Fibroblast of skin of right biceps (primary cell): ENCODE data around the gene MAP7.
"Not testable (repeated sequence)": the region's sequence is repeated elsewhere in the genome, so short reads cannot be mapped to it uniquely, and the experiment has no call there.

Experiments used
- DNase-seq: peaks from one replicate; pipeline ENCODE4 v3.0.0-alpha.2; 2013

Gene MAP7

DNA sequence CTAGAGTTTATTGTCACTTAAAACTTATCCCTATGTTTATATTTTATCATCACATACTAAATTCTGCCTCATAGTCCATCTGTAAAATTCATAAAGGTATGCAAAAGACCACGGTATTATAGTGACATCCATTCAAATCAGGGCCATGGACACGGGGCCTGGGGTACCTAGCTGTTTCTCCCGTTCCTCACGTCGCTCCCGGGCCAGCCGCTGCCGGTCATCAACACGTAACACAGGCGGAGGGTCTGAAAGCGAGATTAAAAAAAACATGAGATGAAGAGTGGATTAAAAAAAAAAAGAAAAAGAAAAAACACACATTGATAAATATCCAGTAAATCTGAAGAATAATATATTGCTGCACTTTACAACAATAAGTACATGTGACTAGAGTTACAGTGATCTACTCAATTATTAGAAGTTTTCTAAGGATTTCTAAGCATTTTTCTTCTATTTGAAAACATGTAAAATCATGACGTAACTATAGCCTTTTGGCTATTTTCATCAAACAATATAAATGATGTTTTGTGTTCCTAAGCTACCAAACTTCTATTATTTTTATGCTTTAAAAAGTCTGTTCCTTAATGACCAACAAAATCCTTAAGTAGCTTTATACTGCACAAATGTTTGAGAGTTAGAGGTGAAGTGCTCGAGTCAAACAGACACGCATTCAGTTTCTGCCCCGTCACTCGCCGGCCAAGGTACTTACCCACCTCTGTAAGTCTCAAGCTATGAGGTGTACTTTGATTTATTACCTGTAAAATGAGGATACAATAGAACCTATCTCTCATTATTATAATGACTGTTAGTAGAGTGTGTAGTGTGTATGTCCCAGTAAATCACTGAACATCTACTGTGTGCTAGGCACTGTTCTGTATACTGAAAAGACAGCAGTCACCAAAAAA lies 138.5 kb downstream of the MAP7 start:
- no peak for DNase-seq

DNA sequence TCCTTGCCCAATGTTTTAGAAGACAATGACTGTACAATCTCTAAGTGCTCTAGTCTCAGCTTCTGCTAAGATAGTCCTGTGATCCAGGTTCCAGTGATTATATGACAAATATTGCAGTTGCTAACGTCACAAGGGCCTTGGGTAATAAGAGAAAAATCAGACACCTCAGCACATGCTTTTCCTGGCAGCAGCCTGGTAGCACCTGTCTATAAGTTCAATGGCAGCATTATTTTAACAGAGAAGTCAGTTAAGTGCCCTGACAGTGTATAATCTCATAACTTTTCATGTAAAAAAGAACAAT lies 139.2 kb downstream of the MAP7 start:
- no peak for DNase-seq

DNA sequence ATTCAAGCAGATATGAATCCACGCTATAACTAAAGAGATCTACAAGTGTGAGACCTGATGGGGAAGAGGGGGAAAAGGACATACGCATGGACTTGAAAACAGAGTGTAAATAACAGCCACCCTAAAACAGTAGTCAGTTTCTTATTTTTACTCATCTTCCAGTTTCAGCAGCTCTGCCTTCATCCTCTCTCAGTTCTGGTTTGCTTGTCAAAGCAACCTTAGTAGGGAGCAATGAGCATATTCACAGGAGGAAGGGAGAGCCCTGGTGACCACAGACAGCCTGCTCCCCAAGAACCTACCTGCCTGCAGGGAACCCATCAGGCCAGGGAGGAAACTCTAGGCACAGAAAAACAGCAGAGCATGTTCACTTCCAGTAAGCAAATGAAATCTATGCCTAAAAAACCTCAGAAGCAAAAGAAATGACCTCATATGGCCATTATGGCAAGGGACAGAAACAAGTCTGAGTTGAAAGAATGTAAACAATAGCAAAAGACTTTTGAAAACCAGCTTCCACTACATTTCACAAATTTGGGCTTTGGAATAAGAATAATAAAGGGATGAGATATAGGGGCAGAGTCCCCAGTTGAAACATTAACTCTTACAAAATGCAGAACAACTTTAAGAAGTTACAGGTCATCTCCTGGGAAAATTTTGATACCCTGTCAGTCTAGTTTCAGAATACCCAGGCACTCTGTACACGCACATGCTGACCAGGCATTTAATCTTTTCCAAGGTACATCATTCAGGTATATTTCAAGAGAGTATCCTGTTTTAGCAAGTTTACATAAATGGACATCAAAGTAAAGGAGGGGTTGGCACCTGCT lies 139.8 kb downstream of the MAP7 start:
- DNase-seq: peak; percentile 8

DNA sequence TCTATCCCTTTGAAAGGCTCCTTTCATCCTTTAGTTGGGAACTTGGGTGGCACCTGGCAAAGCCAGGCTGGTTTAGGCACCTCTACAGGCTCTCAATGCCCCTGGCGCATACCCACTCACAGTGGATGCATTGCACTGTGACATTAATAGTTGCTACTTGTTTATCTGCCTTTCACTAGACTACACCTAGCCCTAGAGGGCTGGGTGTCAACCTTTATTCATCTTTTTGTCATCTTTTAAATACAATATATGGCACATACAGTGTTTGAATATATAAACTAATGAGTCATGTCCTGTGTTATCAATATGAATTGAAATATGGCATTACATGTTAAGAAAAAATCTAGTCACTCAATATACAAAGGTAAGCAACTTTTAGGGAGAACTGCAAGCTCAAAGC lies 140.6 kb downstream of the MAP7 start:
- no peak for DNase-seq

DNA sequence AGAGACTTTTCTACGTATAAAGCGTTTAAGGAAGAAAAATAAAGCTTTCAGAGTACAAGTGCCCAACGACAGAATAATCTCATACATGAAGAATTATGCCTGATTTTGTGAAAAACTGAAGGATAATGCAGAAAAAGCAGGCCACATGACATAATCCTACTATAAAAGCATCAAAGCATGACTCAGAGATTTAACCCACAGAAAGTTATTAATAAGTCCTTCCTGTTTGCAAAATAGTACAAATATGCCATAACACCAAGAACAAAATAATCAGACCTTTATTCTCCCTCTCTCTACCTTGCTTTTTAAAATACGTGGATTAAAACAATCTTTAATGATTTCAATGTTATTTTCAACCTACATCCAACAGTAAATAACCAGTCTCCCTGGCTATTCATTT lies 142.0 kb downstream of the MAP7 start:
- DNase-seq: peak; percentile 44

DNA sequence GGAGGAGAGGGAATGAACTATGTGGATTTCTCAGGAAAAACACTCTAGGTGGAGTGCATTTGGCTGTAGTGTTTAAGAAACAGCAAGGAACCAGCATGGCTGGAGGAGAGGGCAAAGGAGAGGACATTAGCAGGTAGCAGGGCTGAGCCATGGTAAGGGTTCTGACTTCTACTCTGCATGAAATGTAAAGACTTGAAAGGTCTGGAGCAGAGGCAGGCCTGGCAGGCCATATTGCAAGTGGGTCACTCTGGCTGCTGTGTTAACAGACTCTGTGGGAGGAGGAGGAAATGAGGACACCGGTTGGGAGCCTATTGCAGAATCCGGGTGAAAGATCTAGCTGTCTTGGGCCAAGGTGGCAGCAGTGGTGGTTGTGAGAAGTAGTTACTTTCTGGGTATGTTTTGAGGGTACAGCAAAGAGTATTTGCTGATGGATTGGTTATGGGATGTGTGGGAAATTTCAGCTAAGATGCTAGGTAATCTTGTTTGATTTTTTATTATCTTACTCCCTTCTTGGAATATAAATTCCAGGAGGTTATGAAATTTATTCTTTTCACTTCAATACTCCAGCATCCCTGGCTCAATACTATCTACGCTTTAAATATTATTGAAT lies 144.7 kb downstream of the MAP7 start:
- DNase-seq: no peak

DNA sequence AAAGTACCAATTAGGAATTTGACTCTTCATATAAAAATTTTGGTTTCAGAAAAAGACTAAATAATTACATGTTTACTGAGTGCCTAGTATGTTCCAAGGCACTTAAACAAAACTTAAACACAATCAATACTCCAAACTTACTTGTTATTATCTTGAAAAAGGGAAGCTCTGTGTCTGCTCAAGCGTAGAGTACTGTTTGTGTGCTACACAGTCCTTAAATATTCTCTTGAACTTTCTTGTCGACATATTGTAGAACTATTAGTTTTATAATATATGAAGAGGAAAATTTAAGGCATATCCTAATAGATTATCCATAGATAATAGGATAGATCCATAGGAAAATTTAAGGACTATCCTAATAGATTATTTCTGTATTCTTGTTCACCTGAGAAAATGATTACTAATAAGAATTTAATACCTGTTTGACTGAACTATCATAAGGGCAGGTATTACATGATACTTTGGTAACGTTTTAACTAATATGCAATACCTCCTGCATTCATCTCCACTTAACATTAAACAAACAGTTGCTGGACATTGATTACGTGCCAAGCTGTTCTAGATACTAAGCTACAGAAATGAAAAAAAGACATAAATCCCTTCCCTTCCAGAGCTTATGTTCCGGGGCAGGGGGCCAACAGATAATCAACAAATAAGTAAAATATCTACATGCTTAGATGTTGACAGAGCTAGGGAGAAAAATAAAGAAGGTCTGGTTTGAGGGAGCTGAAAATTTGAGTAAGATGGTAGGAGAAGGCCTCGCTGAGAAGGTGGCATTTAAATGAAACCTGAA lies 145.4 kb downstream of the MAP7 start:
- no peak for DNase-seq

DNA sequence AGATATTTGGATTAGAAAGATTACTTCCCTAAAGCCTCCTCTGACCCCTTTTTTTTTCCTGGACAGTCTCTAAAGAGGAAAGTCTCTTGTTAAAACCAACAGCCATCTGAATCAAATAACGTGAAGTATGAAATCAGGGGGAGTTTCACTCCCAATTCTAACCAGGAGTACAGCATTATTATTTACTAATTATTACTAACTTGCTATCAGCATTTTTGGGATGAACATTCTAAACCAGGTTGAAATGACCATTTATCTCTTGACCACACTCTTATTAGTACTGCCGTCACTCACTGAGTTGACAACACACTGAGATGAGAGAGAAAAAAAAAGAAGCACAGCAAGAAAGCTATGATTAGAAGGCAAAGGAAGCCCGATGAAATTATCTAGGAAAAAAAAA lies 146.2 kb downstream of the MAP7 start:
- DNase-seq: no peak

DNA sequence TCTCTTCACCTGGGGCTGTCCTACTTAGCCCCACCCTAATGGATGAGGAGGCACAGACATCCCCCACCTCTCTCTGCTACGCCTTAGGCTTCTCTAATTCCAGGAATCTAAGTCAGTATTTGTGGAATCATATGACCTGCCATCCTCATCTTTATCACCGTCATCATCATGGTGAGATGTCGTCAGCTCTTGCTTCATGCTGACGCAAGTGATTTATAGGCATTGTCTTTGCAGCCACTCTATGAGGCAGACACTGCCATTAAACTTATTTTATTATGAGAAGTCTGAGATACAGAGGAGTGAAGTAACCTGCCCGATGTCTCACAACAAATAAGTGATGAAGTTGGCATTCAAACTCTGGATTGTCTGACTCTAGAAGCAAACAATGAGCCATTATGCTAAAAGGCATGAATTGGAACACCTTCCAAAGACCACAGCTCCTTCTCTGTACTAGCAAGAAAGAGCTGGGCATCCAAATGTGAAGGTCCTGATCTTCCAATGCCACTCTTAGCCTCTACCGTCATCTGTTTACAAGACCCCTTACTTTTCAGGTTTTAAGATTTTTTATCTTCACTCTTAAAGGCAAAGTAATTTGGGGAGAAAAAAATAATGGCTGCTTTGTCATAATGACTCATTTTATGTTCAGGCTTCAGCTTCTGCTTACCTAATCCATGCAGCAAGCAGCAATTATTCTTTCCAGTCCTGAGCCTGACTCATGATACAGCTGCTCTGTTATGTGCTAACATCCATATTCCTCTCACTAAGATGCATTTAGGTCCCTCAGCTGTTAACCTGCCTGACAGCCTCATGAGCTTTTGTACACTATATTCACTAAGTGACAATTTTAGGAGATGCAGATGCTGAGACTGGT lies 146.9 kb downstream of the MAP7 start:
- peak; percentile 93 for DNase-seq

DNA sequence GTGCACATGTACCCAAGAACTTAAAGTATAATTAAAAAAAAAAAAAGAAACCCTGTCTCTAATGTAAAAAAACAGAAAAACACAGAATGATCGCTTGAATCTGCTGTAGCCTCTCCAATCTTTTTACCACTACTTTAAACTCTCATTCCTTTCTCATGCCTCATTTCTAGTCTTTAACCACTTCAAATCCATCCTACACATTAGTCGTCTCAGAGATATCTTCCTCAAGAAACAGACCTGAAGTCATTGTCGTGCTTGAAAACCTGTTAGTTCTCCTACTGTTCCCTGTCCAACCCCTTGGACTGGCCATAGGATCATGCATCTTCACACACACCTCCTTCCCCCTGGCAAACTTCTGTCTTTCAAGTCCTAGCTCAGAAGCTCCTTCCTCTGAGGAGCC lies 148.5 kb downstream of the MAP7 start:
- DNase-seq: peak; percentile 77

DNA sequence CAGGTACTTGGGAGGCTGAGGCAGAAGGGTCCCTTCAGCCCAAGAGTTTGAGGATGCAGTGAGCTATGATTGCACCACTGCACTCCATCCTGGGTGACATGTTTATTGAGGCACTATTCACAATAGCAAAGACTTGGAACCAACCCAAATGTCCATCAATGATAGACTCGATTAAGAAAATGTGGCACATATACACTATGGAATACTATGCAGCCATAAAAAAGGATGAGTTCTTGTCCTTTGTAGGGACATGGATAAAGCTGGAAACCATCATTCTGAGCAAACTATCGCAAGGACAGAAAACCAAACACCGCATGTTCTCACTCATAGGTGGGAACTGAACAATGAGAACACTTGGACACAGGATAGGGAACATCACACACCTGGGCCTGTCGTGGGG lies 149.0 kb downstream of the MAP7 start:
- DNase-seq: not testable (repeated sequence)

DNA sequence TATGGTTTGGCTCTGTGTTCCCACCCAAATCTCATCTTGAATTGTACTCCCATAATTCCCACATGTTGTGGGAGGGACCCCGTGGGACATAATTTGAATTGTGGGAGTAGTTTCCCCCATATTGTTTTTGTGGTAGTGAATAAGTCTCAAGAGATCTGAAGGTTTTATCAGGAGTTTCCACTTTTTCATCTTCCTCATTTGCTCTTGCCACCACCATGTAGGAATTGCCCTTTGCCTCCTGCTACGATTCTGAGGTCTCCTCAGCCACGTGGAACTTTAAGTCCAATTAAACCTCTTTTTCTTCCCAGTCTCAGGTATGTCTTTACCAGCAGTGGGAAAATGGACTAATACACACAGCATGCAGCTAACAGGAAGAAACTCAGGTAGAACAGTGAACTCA lies 151.8 kb downstream of the MAP7 start:
- no peak for DNase-seq

DNA sequence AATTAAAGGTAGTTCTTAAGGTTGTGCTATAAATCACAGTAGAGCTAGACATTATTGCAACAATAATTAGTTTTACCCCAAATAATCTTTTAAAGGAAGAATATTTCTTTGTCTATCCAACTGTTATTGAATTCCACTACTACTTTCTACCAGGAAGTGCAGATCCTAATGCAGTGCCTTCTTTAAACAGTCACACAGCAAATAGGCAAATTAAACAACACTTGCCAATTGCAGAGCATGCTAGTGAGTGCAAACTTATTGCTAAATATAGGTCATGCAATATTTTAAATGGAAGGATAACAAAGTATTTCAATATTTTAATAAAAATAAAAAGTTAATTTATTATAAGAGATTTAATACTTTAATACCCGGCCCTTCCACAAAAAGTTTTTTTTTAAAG lies 153.3 kb downstream of the MAP7 start:
- no peak for DNase-seq

DNA sequence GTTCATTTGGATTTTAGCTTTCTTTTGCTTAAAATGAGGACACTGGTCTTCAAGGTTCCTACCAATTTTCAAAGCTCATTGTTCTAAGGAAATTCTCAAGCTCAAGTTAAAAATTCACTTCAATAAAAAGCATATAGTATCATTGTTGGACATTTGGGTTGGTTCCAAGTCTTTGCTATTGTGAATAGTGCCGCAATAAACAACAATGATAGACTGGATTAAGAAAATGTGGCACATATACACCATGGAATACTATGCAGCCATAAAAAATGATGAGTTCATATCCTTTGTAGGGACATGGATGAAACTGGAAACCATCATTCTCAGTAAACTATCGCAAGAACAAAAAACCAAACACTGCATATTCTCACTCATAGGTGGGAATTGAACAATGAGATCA lies 159.3 kb downstream of the MAP7 start:
- DNase-seq: not testable (repeated sequence)

DNA sequence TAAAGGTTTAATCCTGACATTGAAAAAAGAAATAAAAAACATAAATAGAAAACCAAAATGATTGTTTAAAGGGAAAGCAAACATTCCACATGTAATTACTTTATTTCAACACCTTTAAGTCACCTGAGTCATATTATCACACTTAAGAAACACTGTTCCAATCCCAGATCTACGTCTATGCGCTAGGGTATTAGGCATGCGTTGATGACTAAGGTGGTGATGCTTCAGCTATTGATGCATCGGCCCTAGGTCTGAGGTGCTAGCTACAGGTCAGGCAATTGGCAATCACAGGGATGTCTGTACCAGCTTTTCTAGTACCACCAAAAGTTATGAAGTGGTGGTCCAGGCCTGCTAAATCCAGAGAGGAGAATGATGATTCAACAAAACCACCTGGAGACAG lies 162.9 kb downstream of the MAP7 start:
- DNase-seq: no peak

DNA sequence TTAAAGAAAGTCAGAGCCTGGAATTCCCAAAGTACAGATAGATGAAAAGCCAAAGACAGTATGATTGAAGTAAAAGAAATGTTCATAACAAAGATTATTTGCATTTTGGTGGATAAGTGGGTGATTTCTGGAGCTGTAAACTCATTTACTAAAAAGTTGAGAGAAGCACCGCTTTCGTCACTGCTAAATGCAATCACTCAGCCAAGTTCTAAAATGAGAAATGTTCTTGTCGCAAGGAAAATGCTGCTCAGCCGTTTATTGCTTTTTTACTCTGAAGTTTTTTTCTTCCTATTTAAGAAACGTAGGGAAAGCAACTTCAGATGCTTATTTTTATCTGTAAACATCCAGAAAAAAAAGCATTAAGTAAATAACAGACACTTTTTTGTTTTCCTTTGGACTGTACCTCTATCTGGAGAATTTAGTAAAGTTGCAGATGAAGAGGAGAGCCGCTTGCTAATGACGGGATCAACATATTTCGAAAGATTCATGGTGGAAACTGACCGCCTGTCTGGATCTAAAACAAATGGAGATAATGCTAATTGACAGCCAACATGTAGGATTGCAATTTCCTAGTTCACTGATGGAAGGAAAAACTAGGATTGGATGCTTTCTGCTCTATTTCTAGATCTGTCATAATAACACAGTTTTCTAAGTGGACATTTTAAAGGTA lies 166.8 kb downstream of the MAP7 start:
- DNase-seq: no peak

DNA sequence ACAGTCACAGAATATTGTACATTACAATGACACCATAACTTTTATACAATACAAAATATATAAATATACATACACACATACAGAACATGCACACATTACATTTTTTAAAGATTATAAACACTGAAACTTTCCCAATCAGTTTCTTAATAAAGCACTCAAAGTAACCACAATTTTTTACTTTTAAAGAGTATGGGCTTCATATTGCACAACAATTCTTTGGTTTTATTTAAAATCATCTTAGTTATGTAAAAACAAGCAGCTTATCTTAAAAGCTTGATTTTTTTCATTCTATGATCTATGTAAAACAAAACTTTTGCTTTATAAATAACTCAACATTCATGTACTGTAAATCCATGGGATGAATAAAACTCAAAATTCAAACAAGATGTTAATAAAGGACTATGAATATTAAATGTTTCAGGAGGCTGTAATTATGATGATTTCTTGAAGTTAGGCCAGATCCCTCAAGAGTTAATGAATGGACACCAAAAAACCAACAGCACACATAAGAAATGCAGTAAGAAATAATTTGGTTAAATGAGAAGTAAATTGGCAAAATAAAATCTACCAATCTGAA lies 167.5 kb downstream of the MAP7 start:
- no peak for DNase-seq

DNA sequence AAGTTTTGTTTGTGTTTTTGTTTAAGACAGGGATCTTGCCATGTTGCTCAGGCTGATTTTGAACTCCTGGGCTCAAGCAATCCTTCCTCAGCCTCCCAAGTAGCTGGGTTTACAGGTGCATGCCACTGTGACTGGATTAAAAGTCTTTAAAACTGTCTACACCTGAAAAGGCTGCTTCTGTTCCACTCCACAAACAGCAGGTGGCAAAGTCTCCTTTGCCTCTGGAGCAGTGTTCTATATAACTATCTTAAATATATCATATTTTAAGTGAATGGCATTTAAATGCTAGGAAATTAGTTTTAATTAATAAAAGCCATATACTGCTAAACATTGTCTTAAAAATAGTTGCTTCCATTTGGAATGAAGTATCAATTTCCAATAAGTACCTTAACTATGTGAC lies 171.3 kb downstream of the MAP7 start:
- no peak for DNase-seq

DNA sequence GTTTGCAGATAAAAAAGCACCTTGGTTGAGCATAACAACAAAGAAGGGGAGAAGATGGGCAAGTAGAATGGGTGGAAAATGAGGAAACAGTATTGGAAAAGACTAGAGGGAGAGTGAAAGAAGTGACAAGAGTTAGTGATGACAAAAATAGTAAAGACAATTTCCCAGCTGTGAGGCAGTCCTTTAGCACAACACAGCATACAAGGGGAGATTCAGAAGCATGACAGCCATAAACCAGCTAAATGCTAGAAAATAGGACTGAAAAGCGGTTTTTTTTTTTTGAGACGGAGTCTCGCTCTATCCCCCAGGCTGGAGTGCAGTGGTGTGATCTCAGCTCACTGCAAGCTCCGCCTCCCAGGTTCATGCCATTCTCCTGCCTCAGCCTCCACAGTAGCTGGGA lies 174.4 kb downstream of the MAP7 start:
- not testable (repeated sequence) for DNase-seq

DNA sequence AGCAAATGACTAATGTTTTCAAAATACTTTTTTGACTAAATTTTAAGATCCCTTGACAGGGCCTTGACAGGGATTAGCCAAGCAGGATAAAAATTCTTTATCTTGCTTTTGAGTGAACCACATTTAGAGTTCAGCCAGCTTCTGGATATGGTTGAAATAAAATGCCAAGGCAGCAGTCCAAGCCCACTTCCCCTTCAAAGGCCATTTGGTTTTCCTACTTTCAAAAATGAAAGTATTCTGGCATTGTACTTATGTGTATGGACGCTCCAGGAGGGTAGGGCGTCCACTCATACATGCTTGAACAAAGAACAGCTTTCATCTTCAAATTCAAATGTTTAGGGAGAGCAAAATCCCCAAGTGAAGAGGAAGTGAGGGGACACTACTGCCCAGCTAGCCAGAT lies 178.3 kb downstream of the MAP7 start:
- DNase-seq: no peak
